COLO829 (cell line): Measurements from ENCODE around the gene CACNA1I.

ENCODE experiments used
- DNase-seq: peaks from one replicate; pipeline ENCODE4 v3.0.0; 2012; ENCODE audit warnings: low spot score

The CACNA1I gene

GRCh38 chr22:39535831-39536449 is 34.6 kb upstream of the CACNA1I start:
- DNase-seq, result no peak

DNA sequence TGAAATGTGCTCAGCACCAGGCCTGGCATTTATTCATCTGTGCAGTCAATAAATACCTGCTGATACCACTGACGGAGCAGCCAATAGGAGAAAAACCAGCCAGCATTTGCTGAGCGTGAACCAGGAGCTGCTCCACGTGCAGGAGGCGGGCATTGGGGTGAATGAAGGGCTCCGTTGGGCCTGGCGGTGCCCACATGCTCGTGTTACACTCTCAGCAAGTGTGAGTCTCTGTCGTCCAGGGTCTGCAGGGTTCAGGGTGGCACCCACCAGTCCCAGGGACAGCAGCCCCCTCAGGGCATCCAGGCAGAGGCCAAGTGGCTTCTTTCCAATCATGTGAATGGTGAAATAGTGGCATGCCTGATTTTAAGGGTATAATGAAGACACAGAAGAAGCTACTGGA is 33.8 kb upstream of the CACNA1I start:
- DNase-seq, result no peak

DNA sequence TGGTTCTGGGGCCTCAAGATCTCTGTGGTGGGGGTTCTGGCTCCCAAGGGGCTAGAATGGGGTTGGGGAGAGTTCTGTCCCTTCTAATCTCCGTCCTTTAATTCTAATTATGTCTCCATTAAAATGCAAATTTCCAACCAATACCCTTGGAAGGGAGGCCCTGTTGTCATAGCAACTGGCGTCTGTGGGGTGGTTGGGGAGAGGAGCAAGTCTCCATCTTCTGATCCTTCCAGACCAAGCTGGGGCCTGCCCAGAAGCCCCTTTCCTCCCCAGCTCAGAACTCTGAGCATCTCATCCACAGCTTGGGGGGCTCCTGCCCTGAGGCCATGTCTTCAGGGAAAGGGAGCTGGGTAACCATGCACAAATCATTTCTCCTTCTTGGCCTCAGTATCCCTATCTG is 32.6 kb upstream of the CACNA1I start:
- DNase-seq, result no peak

- peak; percentile 43 for DNase-seq
Observed at GRCh38 chr22:39543095-39543494, 27.5 kb upstream of the CACNA1I start.

DNA sequence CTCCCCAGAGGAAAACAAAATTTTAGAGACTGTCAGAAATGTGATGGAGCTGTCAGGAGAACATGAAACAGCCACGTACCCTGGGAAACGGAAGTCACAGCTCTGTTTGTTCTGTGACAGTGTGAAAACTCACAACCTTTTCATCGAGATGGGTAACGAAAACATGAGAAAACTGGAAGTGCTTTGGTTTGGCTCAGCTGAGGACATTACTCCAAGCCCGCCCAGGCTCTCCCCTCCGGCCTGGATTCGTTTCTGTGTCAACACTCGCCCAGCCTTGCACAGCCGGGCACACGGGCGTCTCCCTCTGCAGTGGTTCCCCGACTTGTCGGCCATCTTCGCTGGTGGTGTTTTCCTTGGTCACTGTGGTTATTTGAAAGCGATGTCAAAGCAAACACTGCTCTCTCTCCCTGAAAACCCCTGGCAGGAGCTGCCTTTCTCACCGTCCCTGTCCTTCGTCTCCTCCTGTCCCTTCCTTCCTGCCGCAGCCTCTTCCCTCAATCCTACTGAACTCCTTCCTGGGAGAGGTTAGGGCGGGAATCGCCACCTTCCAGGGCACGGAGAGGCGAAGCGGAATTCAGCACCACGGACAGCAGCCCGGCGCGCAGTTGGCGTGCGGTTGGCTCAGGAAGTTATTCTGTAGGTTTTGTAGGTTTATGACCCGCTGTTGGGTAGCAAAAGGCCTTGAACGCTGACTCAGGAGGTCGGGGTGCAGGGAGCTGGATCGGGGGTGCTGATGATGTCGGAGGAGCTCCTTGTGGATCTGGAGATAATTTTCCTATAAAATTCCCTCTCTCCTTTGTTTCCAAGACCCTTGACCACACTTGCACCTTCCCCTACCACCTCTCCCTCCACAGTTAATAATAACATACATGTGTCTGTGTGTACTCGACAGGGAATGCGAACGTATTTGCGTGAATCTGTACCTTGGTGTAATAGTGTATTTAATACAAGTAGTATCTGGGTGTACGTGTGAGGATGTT is 24.9 kb upstream of the CACNA1I start:
- peak; percentile 57 for DNase-seq

GRCh38 chr22:39546889-39547586 is 23.5 kb upstream of the CACNA1I start:
- DNase-seq, result peak; percentile 41

DNA sequence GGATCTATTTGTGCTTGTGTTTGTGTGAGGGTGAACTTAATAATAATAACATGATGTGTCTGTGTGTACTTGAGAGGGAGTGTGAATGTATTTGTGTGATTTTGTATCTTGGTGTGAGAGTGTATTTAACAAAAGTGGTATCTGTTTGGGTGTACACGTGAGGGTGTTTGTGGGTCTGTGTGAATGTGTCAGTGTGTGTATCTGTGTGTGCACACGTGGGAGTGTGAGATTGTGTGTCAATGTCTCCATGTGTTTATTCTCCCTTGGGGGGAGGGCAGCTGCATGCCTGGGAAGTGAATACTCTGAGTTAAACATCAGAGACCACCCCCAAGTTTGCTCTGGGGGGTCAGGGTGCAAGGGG is 23.0 kb upstream of the CACNA1I start:
- DNase-seq, result no peak

- no peak for DNase-seq
Observed at GRCh38 chr22:39553429-39553828, 17.1 kb upstream of the CACNA1I start.

DNA sequence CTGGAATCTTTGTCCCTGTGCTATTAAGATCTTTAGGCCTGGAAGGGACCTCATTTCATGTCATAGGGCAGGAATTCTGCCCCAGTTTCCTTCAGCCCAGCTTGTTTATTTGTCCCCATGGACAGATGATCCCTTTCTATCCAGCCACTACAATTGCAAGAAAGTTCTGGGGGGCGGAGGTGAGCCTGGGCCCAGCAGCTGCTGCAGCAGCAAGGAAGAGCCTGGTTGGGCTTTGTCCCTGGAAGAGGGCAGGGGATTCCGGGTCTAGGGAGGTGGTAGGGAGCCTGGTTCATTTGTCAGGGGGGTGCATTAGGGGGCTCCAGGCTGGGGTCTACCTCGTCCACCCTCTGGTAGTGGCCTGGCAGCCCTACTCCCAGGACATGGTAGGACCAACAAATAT is 16.4 kb upstream of the CACNA1I start:
- no peak for DNase-seq

DNA sequence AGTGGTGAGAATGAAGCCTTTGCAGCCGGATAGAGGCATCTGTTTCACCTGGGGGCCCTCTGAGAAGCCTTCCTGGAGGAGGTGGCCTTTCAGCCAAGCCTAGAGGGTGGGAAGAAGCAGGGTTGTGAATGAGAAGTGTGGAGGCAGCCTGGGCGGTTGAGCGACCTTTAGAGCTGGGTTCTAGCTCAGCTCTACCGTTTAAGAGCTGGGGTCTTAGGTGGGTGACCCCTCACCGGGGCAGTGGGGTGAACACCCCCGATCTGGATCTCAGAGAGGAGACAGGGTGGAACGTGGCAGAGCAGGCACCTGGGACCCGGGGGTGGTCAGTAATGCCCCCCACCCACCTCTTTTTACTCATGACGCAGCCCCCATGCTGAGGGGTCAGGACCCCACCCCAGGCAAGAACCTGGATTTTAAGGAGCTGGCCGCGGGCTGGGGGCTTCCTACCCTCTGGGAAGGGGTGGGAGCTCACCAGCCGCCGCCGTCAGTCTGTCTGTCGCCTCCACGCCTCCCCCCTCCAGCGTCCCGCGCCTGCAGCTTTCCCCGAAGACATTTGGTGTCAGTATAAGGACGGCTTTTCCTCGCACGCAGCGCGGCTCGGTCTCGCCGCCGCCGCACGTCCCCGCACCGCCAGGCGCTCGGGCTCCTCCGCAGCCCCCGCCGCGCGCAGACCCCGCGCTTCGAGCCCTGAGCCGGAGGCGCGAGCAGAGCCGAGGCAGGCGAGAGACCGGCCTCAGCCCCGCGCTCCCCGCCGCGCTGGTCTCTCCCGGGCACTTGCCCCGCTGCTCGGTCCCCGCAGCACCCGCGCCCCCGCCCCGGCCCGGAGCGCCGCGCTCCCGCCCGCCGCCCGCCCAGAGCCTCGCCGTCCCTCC is 13.3 kb upstream of the CACNA1I start:
- DNase-seq, result no peak

DNA sequence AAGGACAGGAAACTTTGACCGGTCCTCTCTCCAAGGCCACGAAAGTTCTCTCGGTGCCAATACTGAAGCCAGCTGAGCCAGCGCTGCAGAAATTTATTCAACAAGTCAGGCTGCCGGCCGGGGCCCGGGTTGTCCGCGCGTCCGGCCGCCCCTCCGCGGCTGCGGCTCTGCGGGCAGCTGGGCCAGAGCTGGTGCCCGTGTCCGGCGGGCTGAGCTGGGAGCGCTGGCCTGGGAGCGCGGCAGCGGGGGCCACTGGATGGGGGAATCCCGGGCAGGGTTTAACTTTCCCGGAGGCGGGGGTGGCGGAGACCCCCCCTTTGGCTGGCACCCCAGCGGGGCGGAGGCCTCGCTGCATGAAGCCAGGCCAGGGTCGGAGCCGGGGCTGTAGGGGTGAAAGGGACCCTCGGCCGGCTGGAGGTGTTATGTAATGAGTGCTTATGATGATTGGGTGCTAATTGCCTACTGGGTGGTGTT is 12.3 kb upstream of the CACNA1I start:
- no peak for DNase-seq

DNA sequence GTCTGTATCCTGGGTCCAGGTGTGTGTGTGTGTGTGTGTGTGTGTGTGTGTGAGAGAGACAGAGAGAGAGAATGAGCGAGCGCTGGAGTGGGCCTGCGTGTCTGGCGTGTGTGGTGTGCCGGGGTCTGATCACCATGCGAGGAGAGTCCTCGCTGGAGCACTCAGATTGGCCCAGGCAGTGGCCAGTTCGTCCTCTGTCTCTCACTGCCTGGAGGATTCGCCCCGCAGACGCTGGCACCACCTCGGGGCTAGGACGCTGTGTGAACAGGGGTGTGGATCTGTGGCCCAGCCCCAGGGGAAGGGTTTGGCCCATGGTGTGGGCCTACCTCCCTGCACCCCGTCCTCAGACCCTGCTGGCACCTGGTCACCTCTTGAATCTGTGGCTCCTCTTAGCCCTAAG is 11.6 kb upstream of the CACNA1I start:
- DNase-seq, result no peak

GRCh38 chr22:39559456-39560105 is 11.0 kb upstream of the CACNA1I start:
- DNase-seq, result no peak

GRCh38 chr22:39560127-39560526 is 10.4 kb upstream of the CACNA1I start:
- DNase-seq, result no peak

GRCh38 chr22:39562839-39563489 is 7.6 kb upstream of the CACNA1I start:
- no peak for DNase-seq

DNA sequence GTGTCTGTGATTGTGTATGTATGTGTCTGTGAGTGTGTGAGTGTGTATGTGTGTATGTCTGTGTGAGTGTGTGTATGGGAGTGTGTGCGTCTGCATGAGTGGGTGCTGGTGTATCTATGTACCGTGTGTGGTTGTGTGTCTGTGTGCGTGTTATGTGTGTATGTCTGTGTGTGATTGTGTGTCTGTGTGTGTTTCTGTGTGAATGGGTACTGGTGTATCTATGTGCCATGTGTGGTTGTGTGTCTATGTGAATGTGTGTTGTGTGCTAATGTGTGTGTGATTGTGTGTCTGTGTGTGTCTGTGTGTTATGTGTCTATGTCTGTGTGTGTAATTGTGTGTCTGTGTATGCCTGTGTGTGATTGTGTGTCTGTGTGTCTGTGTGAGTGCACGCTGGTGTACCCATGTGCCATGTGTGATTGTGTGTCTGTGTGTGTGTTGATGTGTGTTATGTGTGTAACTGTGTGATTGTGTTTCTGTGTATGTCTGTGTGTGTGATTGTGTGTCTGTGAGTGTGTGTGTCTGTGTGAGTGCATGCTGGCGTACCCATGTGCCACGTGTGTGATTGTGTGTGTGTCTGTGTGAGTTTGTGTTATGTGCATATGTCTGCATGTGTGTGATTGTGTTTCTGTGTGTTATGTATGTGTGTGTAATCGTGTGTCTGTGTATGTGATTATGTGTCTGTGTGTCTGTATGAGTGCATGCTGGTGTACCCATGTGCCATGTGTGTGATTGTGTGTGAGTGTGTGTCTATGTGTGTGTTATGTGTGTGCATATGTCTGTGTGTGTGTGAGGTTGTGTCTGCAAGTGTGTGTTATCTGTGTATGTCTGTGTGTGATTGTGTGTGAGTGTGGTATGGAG is 6.8 kb upstream of the CACNA1I start:
- no peak for DNase-seq

DNA sequence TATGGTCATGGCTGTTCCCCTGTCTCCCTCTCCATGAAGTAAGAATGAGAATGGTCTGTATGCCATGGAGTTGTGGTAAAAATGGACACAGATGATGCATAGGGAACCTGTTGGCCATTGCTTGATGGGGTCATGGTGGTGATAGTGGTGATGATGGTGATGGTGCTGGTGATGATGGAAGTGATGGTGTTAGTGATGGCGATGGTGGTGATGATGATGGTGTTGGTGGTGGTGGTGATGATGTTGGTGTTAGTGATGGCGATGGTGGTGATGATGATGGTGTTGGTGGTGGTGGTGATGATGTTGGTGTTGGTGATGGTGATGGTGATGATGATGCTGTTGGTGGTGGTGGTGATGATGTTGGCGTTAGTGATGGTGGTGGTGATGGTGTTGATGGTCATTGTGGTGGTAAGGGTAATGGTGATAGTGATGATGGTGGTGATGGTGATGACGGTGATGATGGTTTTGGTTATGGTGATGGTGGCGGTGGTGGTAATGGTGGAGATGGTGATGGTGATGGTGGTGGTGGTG is 5.1 kb upstream of the CACNA1I start:
- DNase-seq, result no peak

GRCh38 chr22:39567135-39567946 is 3.2 kb upstream of the CACNA1I start:
- DNase-seq, result no peak
